ENCODE results near the gene CPSF3. TPM values are rescaled to one million over a fixed set of nuclear protein-coding genes. Genes with fewer than 3 reads are reported as not detected.

CPSF3 gene
- total RNA-seq, 1 experiment from 2014 or later, result 54.7 TPM

- no peak for DNase-seq (ENCODE audit: low spot score)
Observed at GRCh38 chr2:9419541-9419940, 3.9 kb upstream of the CPSF3 start.

GRCh38 chr2:9420495-9420894 lies 3.0 kb upstream of the CPSF3 start:
- DNase-seq (ENCODE audit: low spot score), result no peak

- DNase-seq (ENCODE audit: low spot score), result no peak
Observed at GRCh38 chr2:9422321-9423099, 944 bp upstream of the CPSF3 start.

GRCh38 chr2:9423922-9424272 lies 443 bp downstream of the CPSF3 start:
- DNase-seq (ENCODE audit: low spot score), result no peak

GRCh38 chr2:9424447-9425164 lies 1.2 kb downstream of the CPSF3 start:
- no peak for DNase-seq (ENCODE audit: low spot score)

- no peak for DNase-seq (ENCODE audit: low spot score)
Observed at GRCh38 chr2:9428965-9429577, 5.6 kb downstream of the CPSF3 start.

- no peak for DNase-seq (ENCODE audit: low spot score)
Observed at GRCh38 chr2:9430316-9431293, 7.2 kb downstream of the CPSF3 start.

- DNase-seq (ENCODE audit: low spot score), result no peak
Observed at GRCh38 chr2:9434489-9434888, 11.0 kb downstream of the CPSF3 start.

GRCh38 chr2:9439536-9439935 lies 16.1 kb downstream of the CPSF3 start:
- no peak for DNase-seq (ENCODE audit: low spot score)

- no peak for DNase-seq (ENCODE audit: low spot score)
Observed at GRCh38 chr2:9440058-9440727, 16.7 kb downstream of the CPSF3 start.

- no peak for DNase-seq (ENCODE audit: low spot score)
Observed at GRCh38 chr2:9441556-9441955, 18.1 kb downstream of the CPSF3 start.

GRCh38 chr2:9443526-9443925 lies 20.1 kb downstream of the CPSF3 start:
- no peak for DNase-seq (ENCODE audit: low spot score)

- DNase-seq (ENCODE audit: low spot score), result no peak
Observed at GRCh38 chr2:9445089-9445488, 21.6 kb downstream of the CPSF3 start.

GRCh38 chr2:9451231-9451630 lies 27.8 kb downstream of the CPSF3 start:
- no peak for DNase-seq (ENCODE audit: low spot score)

- DNase-seq (ENCODE audit: low spot score), result no peak
Observed at GRCh38 chr2:9460441-9461017, 37.1 kb downstream of the CPSF3 start.

GRCh38 chr2:9461079-9461478 lies 37.6 kb downstream of the CPSF3 start:
- DNase-seq (ENCODE audit: low spot score), result no peak

- no peak for DNase-seq (ENCODE audit: low spot score)
Observed at GRCh38 chr2:9462313-9462712, 38.9 kb downstream of the CPSF3 start.

- DNase-seq (ENCODE audit: low spot score), result no peak
Observed at GRCh38 chr2:9462886-9463697, 39.6 kb downstream of the CPSF3 start.

- DNase-seq (ENCODE audit: low spot score), result peak; percentile 19
Observed at GRCh38 chr2:9463698-9464034, 40.2 kb downstream of the CPSF3 start.

GRCh38 chr2:9465170-9465569 lies 41.7 kb downstream of the CPSF3 start:
- no peak for DNase-seq (ENCODE audit: low spot score)
